GM12801 (cell line): ENCODE results near the gene ULK4.

Experiments used
- CTCF ChIP-seq: IDR thresholded peaks from one replicate; pipeline ENCODE4 v1.5.1; 2011; ENCODE audit warnings: control low read depth; ENCODE audit not compliant: insufficient read length; ENCODE audit errors: extremely low read depth

Gene ULK4

DNA sequence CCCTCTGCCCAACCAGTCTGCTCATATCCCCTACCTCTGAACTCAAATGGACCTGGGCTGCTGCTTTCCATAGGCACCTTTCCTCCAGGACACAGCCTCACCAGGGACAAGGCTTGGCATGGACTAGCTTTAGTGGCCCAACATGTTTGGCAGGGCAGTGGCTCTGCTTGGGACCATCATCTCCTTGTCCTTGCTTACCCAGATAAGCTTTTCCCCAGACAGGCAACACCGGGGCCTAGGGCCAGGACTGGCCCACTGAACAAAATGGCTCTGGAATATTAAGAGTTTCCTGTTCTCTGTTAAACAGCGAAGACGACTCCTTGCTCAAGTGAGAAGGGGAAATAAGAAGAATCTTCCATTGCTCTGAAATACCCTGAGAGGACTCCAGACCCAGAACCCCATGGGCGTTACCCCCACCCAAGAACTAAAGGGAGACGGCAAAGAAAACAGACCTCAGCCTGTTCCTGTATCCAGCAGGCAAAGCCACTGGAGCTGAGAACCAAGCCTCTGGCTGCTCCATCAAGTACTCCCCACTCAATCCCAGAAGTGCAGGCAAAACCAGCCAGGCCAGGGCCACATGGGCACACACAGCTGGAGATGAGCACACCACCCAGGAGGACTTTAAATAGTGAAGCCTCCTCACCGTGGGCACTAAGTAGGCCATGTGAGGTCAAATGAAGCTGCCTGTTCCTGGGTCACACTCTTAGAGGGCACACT lies 717.1 kb downstream of the ULK4 start:
- no peak for TF ChIP-seq CTCF

DNA sequence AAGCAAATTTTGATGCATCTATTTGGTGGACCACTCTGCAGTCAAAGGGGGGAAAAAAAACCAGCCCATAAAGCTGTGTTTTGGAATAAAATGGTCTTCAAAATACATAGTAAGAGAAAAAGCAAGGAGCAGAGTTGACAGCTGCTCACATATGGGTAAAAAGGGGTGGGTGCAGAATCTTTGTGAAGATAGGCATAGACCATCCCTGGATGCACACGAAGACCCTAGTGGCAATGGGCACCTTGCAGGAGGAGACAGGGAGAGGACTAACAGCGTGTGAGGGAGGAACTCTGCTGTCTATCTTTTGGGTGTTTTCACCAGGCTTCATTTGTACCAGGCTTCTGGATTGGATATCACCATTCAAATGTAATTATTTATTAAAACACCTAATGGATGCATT lies 718.7 kb downstream of the ULK4 start:
- TF ChIP-seq CTCF, result no peak

DNA sequence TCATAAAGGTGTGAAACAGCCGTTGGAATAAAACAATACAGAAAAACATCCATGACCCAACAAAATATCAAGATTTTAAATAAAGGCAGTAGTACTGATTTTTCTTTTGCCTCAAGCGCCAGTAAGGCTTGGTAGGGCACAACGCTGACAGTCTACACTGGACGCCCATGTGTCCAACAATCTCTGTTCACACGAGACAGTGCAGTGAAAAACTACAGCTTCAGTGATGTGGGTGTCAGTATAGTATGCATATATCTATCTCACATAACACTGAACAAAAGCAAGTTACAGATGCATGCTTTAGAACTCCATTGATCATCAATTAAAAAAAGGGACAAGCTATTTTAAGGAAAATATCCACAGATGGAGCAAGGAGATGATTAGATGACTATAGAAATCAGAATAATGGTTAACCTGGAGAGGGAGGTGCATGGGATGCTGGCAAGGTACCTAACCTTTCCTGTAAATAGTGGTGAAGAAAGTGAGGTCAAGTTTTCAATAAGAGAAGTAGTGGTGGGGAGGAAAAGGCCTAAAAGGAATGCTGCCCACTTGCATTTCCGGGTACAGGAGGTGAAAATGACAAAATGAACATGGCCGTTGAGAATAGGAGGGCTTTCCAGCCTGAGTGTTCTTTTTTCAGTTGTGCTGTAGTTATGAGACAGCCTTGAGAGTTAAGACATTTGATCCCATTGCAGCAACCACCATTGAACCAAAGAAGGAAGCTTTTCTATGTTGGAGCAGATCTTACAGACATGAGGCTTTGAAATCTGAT lies 719.9 kb downstream of the ULK4 start:
- TF ChIP-seq CTCF, result no peak

GRCh38 chr3:41241161-41241560 lies 720.7 kb downstream of the ULK4 start:
- no peak for TF ChIP-seq CTCF

DNA sequence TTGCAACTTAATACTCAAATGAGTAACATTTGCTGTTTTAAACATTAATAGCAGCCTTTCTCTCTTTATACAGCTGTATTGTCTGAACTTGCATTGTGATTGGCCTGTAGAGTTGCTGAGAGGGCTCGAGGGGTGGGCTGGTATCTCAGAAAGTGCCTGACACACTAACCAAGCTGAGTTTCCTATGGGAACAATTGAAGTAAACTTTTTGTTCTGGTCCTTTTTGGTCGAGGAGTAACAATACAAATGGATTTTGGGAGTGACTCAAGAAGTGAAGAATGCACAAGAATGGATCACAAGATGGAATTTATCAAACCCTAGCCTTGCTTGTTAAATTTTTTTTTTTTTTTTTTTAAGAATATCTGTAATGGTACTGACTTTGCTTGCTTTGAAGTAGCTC lies 722.3 kb downstream of the ULK4 start:
- TF ChIP-seq CTCF, result no peak

DNA sequence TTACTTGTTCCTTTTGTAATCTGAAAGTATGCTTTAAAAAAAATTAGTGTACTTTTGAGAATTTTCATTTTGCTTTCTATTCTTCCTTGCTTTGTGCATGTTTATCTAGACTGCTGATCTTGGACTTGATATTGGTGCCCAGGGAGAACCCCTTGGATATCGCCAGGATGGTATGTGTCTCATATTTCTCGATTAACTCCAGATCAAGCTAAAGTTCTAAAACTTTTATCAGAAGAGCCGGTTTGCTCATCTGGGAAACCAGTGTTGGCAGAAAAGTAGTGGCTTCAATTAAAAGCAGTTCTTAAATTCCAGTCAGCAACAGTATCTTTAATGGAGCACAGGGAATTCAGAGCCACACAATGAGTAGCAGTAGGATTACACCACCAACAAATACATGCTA lies 724.0 kb downstream of the ULK4 start:
- no peak for TF ChIP-seq CTCF

DNA sequence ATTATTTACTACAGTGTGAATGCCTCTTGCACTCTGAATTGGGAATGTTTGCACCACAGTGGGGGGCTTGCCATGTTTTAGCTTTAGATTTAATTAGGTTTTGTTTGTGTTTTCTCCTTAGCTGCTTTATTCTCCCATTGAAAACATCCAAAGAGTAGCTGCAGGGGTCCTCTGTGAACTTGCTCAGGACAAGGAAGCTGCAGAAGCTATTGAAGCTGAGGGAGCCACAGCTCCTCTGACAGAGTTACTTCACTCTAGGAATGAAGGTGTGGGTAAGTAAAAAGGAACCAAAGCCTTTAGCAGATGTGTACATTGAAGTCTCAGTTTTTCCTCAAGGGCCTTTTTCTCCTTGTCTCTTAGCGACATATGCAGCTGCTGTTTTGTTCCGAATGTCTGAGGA lies 725.7 kb downstream of the ULK4 start:
- no peak for TF ChIP-seq CTCF
